ENCODE data around the gene CFAP90. TPM values are rescaled to one million over a fixed set of nuclear protein-coding genes. Genes with fewer than 3 reads are reported as not detected.

CFAP90 gene
- total RNA-seq, 1 experiment from 2014 or later, result 0.69 TPM

DNA sequence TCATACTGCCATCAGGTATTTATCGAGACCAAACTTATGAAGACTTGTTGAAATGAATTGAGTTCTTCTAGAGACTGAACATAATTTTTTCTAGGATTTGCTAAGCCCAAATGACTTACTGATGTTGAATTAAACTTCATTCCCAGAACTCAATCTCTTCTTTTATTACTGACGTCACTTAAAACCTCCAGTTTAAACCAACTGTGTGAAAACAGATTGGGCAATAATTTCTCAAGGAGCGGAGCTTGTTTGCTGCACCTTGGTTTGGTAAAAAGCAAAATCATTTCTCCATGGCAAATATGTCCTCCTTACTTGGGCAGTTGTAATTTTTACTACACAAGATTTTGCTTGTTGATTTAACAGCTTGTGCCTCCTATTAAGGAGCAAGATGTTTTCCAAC lies 37.4 kb downstream of the CFAP90 start:
- Histone ChIP-seq H3K27ac (ENCODE audit: low read length) (no peak overlapping the region), H3K9me3 (ENCODE audit: control insufficient read depth, insufficient read depth, low read depth, low read length) (no peaks in the 10 kb centered on the region), H3K27me3 (ENCODE audit: control insufficient read depth, insufficient read depth, low read length) (peaks cover 10% of the 10 kb centered on the region), H3K36me3 (ENCODE audit: control insufficient read depth, insufficient read depth, low read length) (no peaks in the 10 kb centered on the region), H3K4me3 (ENCODE audit: low read depth in 2 of 2, low read length in 2 of 2) (no peak overlapping the region), H3K4me1 (ENCODE audit: control insufficient read depth, insufficient read depth, low read length) (no peaks in the 10 kb centered on the region)
- DNase-seq (ENCODE audit: low read depth, low spot score) (no peak), ATAC-seq (no peak)
- no TSS peak for BruUV-seq (replicated peaks)
- in situ Hi-C loops (cut with HindIII; ENCODE audit: low pct_unique_long_range_greater_than_20kb, low sequenced_read_pairs) (no loop called here), intact Hi-C loops (cut with micrococcal nuclease; ENCODE audit: unreplicated experiment) (no loop called here)
- ChIA-PET POLR2A (no interaction called here), CTCF (no interaction called here)
- TF ChIP-seq, protein P1, sequence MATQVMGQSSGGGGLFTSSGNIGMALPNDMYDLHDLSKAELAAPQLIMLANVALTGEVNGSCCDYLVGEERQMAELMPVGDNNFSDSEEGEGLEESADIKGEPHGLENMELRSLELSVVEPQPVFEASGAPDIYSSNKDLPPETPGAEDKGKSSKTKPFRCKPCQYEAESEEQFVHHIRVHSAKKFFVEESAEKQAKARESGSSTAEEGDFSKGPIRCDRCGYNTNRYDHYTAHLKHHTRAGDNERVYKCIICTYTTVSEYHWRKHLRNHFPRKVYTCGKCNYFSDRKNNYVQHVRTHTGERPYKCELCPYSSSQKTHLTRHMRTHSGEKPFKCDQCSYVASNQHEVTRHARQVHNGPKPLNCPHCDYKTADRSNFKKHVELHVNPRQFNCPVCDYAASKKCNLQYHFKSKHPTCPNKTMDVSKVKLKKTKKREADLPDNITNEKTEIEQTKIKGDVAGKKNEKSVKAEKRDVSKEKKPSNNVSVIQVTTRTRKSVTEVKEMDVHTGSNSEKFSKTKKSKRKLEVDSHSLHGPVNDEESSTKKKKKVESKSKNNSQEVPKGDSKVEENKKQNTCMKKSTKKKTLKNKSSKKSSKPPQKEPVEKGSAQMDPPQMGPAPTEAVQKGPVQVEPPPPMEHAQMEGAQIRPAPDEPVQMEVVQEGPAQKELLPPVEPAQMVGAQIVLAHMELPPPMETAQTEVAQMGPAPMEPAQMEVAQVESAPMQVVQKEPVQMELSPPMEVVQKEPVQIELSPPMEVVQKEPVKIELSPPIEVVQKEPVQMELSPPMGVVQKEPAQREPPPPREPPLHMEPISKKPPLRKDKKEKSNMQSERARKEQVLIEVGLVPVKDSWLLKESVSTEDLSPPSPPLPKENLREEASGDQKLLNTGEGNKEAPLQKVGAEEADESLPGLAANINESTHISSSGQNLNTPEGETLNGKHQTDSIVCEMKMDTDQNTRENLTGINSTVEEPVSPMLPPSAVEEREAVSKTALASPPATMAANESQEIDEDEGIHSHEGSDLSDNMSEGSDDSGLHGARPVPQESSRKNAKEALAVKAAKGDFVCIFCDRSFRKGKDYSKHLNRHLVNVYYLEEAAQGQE (IDR thresholded peaks at IDR 0.05; ENCODE audit: insufficient read depth in 1 of 2, low read depth in 2 of 2, low read length in 1 of 2), result no peak

DNA sequence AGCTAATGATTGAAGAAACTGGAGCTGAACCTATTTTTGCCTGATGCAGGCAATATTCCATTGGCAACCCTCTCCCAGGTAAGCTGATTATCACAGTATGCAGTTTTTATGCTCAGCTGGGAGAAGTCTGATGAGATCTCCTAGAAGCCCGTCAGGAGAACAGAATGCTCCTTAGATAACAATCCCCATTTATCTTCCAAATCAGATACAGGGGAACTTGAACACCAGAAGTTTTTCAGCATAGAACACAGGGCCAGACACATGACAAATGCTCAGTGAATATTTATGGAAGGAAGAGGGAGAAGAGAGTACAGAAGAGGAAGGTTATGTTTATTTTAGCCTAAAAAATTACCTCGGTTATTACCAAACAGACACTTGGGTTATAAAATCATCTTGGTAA lies 37.9 kb downstream of the CFAP90 start:
- no TSS peak for BruUV-seq (replicated peaks)
- Histone ChIP-seq H3K36me3 (ENCODE audit: control insufficient read depth, insufficient read depth, low read length) (no peaks in the 10 kb centered on the region), H3K4me1 (ENCODE audit: control insufficient read depth, insufficient read depth, low read length) (no peaks in the 10 kb centered on the region), H3K4me3 (ENCODE audit: low read depth in 2 of 2, low read length in 2 of 2) (no peak overlapping the region), H3K27ac (ENCODE audit: low read length) (no peak overlapping the region), H3K9me3 (ENCODE audit: control insufficient read depth, insufficient read depth, low read depth, low read length) (no peaks in the 10 kb centered on the region), H3K27me3 (ENCODE audit: control insufficient read depth, insufficient read depth, low read length) (peaks cover 9% of the 10 kb centered on the region)
- ATAC-seq (no peak), DNase-seq (ENCODE audit: low read depth, low spot score) (no peak)
- in situ Hi-C loops (cut with HindIII; ENCODE audit: low pct_unique_long_range_greater_than_20kb, low sequenced_read_pairs) (no loop called here), intact Hi-C loops (cut with micrococcal nuclease; ENCODE audit: unreplicated experiment) (no loop called here)
- TF ChIP-seq SIN3A (IDR thresholded peaks at IDR 0.05; ENCODE audit: borderline replicate concordance, insufficient read depth, low read depth, low read length), result no peak
- ChIA-PET CTCF (no interaction called here), POLR2A (no interaction called here)

DNA sequence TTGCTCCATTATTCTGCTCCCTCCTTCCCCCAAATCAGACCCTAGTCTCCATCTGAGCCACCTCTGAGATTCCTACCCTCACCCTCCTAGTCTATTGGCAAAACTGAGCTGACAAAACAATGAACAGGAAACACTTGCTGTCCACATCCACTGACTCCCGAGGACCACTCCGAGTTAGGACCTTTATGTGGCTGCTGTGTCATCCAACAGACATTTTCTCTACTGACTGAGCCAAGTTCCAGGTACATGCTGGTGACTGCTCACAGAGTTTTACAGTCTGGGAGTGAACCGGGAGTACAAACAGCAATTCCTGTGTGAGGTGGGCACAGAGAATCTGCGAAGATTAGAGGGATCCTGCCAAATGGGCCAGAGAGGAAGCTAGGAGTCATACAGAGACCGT lies 39.2 kb downstream of the CFAP90 start:
- intact Hi-C loops (cut with micrococcal nuclease; ENCODE audit: unreplicated experiment), result no loop called here
- no peak for ATAC-seq

More for the DNA sequence above, 39.2 kb downstream of the CFAP90 start:
- Histone ChIP-seq H3K27ac (ENCODE audit: low read length) (no peak overlapping the region), H3K4me1 (ENCODE audit: control insufficient read depth, insufficient read depth, low read length) (no peaks in the 10 kb centered on the region), H3K36me3 (ENCODE audit: control insufficient read depth, insufficient read depth, low read length) (no peaks in the 10 kb centered on the region), H3K4me3 (ENCODE audit: low read depth in 2 of 2, low read length in 2 of 2) (no peak overlapping the region), H3K9me3 (ENCODE audit: control insufficient read depth, insufficient read depth, low read depth, low read length) (no peaks in the 10 kb centered on the region), H3K27me3 (ENCODE audit: control insufficient read depth, insufficient read depth, low read length) (peaks cover 7% of the 10 kb centered on the region)
- BruUV-seq (replicated peaks), result no TSS peak
- CTCF ChIA-PET, result no interaction called here
- POLR2A ChIA-PET, result no interaction called here
- DNase-seq (ENCODE audit: low read depth, low spot score), result no peak
- TF ChIP-seq SIN3A (IDR thresholded peaks at IDR 0.05; ENCODE audit: borderline replicate concordance, insufficient read depth, low read depth, low read length), result no peak
- TF ChIP-seq, protein P1 (IDR thresholded peaks at IDR 0.05; ENCODE audit: insufficient read depth in 1 of 2, low read depth in 2 of 2, low read length in 1 of 2), result no peak
- TF ChIP-seq TCF7L2 (IDR thresholded peaks at IDR 0.05; ENCODE audit: low read depth, low read length), result no peak
- TF ChIP-seq, protein P2, sequence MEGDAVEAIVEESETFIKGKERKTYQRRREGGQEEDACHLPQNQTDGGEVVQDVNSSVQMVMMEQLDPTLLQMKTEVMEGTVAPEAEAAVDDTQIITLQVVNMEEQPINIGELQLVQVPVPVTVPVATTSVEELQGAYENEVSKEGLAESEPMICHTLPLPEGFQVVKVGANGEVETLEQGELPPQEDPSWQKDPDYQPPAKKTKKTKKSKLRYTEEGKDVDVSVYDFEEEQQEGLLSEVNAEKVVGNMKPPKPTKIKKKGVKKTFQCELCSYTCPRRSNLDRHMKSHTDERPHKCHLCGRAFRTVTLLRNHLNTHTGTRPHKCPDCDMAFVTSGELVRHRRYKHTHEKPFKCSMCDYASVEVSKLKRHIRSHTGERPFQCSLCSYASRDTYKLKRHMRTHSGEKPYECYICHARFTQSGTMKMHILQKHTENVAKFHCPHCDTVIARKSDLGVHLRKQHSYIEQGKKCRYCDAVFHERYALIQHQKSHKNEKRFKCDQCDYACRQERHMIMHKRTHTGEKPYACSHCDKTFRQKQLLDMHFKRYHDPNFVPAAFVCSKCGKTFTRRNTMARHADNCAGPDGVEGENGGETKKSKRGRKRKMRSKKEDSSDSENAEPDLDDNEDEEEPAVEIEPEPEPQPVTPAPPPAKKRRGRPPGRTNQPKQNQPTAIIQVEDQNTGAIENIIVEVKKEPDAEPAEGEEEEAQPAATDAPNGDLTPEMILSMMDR (IDR thresholded peaks at IDR 0.05), result no peak
- TF ChIP-seq POLR2AphosphoS5 (IDR thresholded peaks at IDR 0.05; ENCODE audit: low read depth, low read length), result no peak
- in situ Hi-C loops (cut with HindIII; ENCODE audit: low pct_unique_long_range_greater_than_20kb, low sequenced_read_pairs), result no loop called here
